H1 (cell line): ENCODE measurements around the gene ZNF462. TPM values are rescaled to one million over a fixed set of nuclear protein-coding genes. Genes with fewer than 3 reads are reported as not detected.

Source experiments
- CTCF ChIA-PET: fragments of 300-600 bp; sonication (Branson Sonifier 250); formaldehyde crosslinking; loops from one replicate; lab custom pipeline; 2021; ENCODE audit not compliant: partially characterized antibody; lab: Charles Lee
- POLR2A ChIA-PET: fragments of 300-600 bp; sonication (Branson Sonifier 250); formaldehyde crosslinking; loops from one replicate; lab custom pipeline; 2021; ENCODE audit warnings: inconsistent platforms; ENCODE audit not compliant: partially characterized antibody; lab: Charles Lee
- DNase-seq, 2 experiments: peaks; one replicate each; pipeline versions ENCODE4 v3.0.0 to v3.0.0-alpha.2; 2010 to 2022; ENCODE audit warnings: low spot score in 2 of 2, low read depth in 1 of 2, mixed read lengths in 1 of 2
- FAIRE-seq: peaks from 2 replicates; lab custom pipeline; 2011; peaks lifted over from hg19 to GRCh38; lab: Jason Lieb, UNC
- H2AFZ ChIP-seq: 2 replicates; pipeline ENCODE4 v1.8.1; 2012; ENCODE audit warnings: low read length, inconsistent platforms
- H2AK5ac ChIP-seq: 2 replicates; pipeline ENCODE4 v1.6.1; 2013; ENCODE audit warnings: low read depth, low read length
- H2BK120ac ChIP-seq: replicated peaks from 2 replicates; pipeline ENCODE3; 2013; ENCODE audit warnings: low read depth, low read length, inconsistent platforms
- H2BK12ac ChIP-seq: 2 replicates; pipeline ENCODE4 v1.6.1; 2013; ENCODE audit warnings: low read depth, low read length
- H2BK15ac ChIP-seq: 2 replicates; pipeline ENCODE4 v1.6.1; 2013; ENCODE audit warnings: low read length
- H2BK20ac ChIP-seq: 2 replicates; pipeline ENCODE4 v1.6.1; 2013; ENCODE audit warnings: low read length
- H2BK5ac ChIP-seq: 2 replicates; pipeline ENCODE4 v1.6.1; 2013; ENCODE audit warnings: low read depth, low read length
- H3K14ac ChIP-seq: 2 replicates; pipeline ENCODE4 v1.6.1; 2013; ENCODE audit warnings: inconsistent platforms; ENCODE audit not compliant: insufficient read length
- H3K18ac ChIP-seq: 2 replicates; pipeline ENCODE4 v1.6.1; 2013; ENCODE audit warnings: low read length; ENCODE audit errors: extremely low read depth
- H3K23ac ChIP-seq: 2 replicates; pipeline ENCODE4 v1.6.1; 2013; ENCODE audit warnings: inconsistent platforms; ENCODE audit not compliant: insufficient read length
- H3K23me2 ChIP-seq: 2 replicates; pipeline ENCODE4 v1.6.1; 2013; ENCODE audit warnings: low read depth, low read length
- H3K27ac ChIP-seq: 2 replicates; pipeline ENCODE4 v1.6.1; 2011; ENCODE audit warnings: low read depth, low read length, inconsistent platforms
- H3K27me3 ChIP-seq, 4 experiments: replicated peaks in 1 of 4; 1 replicate in 1 of 4; 2 replicates in 3 of 4; pipeline versions ENCODE4 v1.6.1 to v1.8.1; 2011 to 2013; ENCODE audit warnings: low read length in 3 of 4, mild to moderate bottlenecking in 3 of 4, inconsistent platforms in 2 of 4, mixed read lengths in 2 of 4, moderate library complexity in 1 of 4; ENCODE audit not compliant: control insufficient read depth in 3 of 4, insufficient read depth in 3 of 4; ENCODE audit errors: extremely low read depth in 1 of 4
- H3K36me3 ChIP-seq, 4 experiments: 2 replicates each; pipeline versions ENCODE4 v1.6.1 to v1.8.1; 2011 to 2013; ENCODE audit warnings: mild to moderate bottlenecking in 4 of 4, low read length in 3 of 4, moderate library complexity in 2 of 4, control low read depth in 1 of 4, inconsistent platforms in 1 of 4; ENCODE audit not compliant: insufficient read depth in 4 of 4, control insufficient read depth in 2 of 4
- H3K4ac ChIP-seq: replicated peaks from 2 replicates; pipeline ENCODE3; 2013; ENCODE audit warnings: low read length, low read depth, mixed read lengths, inconsistent platforms; ENCODE audit not compliant: insufficient read length
- H3K4me1 ChIP-seq, 4 experiments: replicated peaks in 1 of 4; 1 replicate in 1 of 4; 2 replicates in 3 of 4; pipeline versions ENCODE4 v1.6.1 to v1.8.1; 2011 to 2013; ENCODE audit warnings: low read length in 3 of 4, inconsistent platforms in 2 of 4, mixed read lengths in 1 of 4; ENCODE audit not compliant: insufficient read depth in 4 of 4, control insufficient read depth in 3 of 4
- H3K4me2 ChIP-seq, 2 experiments: 2 replicates each; pipeline versions ENCODE4 v1.6.1 to v1.8.1; 2011 to 2013; ENCODE audit warnings: low read depth in 2 of 2, low read length in 2 of 2, control low read depth in 1 of 2, inconsistent platforms in 1 of 2, mild to moderate bottlenecking in 1 of 2; ENCODE audit not compliant: insufficient read depth in 1 of 2
- H3K4me3 ChIP-seq, 4 experiments: fragments of 200-600, 300-600 bp in 1 of 4; sonication (generic), shearing (Covaris generic), sonication (Bioruptor Twin) in 1 of 4; 2 replicates each; pipeline versions ENCODE4 v1.5.1 to v1.8.1; 2011 to 2016; ENCODE audit warnings: low read length in 4 of 4, low read depth in 3 of 4, control low read depth in 2 of 4, inconsistent platforms in 2 of 4, mild to moderate bottlenecking in 2 of 4, mixed read lengths in 1 of 4, moderate library complexity in 1 of 4; ENCODE audit not compliant: insufficient read depth in 2 of 4; ENCODE audit errors: extremely low read depth in 1 of 4
- H3K56ac ChIP-seq: replicated peaks from 2 replicates; pipeline ENCODE3; 2013; ENCODE audit warnings: low read depth, mild to moderate bottlenecking, mixed read lengths, low read length, inconsistent platforms; ENCODE audit not compliant: insufficient read length
- H3K79me1 ChIP-seq: 2 replicates; pipeline ENCODE4 v1.6.1; 2013; ENCODE audit warnings: low read depth, low read length, control low read depth
- H3K79me2 ChIP-seq, 2 experiments: 2 replicates each; pipeline versions ENCODE4 v1.6.1 to v1.8.1; 2012 to 2013; ENCODE audit warnings: low read length in 2 of 2, mild to moderate bottlenecking in 2 of 2, inconsistent platforms in 1 of 2; ENCODE audit not compliant: insufficient read depth in 2 of 2, control insufficient read depth in 1 of 2
- H3K9ac ChIP-seq, 4 experiments: replicated peaks in 1 of 4; 1 replicate in 1 of 4; 2 replicates in 3 of 4; pipeline versions ENCODE4 v1.6.1 to v1.8.1; 2011 to 2013; ENCODE audit warnings: low read depth in 3 of 4, low read length in 3 of 4, control low read depth in 2 of 4, mild to moderate bottlenecking in 2 of 4, moderate library complexity in 2 of 4, inconsistent platforms in 1 of 4; ENCODE audit errors: extremely low read depth in 1 of 4
- H3K9me3 ChIP-seq, 2 experiments: 2 replicates each; pipeline versions ENCODE4 v1.6.1 to v1.8.1; 2012 to 2013; ENCODE audit warnings: mild to moderate bottlenecking in 2 of 2, moderate library complexity in 2 of 2, control low read depth in 1 of 2, inconsistent platforms in 1 of 2, low read depth in 1 of 2, low read length in 1 of 2, mixed read lengths in 1 of 2; ENCODE audit not compliant: insufficient read depth in 2 of 2
- H4K20me1 ChIP-seq, 2 experiments: replicated peaks in 1 of 2; 2 replicates each; pipeline versions ENCODE3 to v1.8.1; 2011 to 2013; ENCODE audit warnings: inconsistent platforms in 2 of 2, low read length in 2 of 2, mild to moderate bottlenecking in 1 of 2; ENCODE audit not compliant: insufficient read depth in 2 of 2, control insufficient read depth in 1 of 2
- H4K5ac ChIP-seq: 2 replicates; pipeline ENCODE4 v1.6.1; 2013; ENCODE audit warnings: low read length, low read depth, mixed read lengths, inconsistent platforms; ENCODE audit not compliant: insufficient read length
- H4K8ac ChIP-seq: 2 replicates; pipeline ENCODE4 v1.8.0; 2013; ENCODE audit warnings: mild to moderate bottlenecking, moderate library complexity, low read length, inconsistent platforms; ENCODE audit not compliant: insufficient read depth; ENCODE audit errors: extremely low read depth
- H4K91ac ChIP-seq: replicated peaks from 2 replicates; pipeline ENCODE3; 2013; ENCODE audit warnings: low read length, mixed read lengths, inconsistent platforms; ENCODE audit not compliant: insufficient read length
- ASH2L ChIP-seq: fragments of 200-600, 300-600 bp; sonication (generic); IDR thresholded peaks from one replicate; pipeline ENCODE4 v1.7.1; 2017; ENCODE audit warnings: low read length
- CHD1 ChIP-seq: IDR thresholded peaks from 2 replicates; pipeline ENCODE4 v1.6.1; 2012; ENCODE audit warnings: low read depth, low read length, improper control_type of control experiment
- HDAC2 ChIP-seq, 2 experiments: fragments of 300-600 bp in 1 of 2; sonication (generic) in 1 of 2; IDR thresholded peaks; 2 replicates each; pipeline ENCODE4 v1.6.1; 2011 to 2012; ENCODE audit warnings: low read depth in 2 of 2, low read length in 2 of 2, mild to moderate bottlenecking in 2 of 2, moderate library complexity in 2 of 2, borderline replicate concordance in 1 of 2, inconsistent platforms in 1 of 2
- KDM5A ChIP-seq: fragments of 200-600 bp; IDR thresholded peaks from 2 replicates; pipeline ENCODE4 v1.7.1; 2012; ENCODE audit warnings: mild to moderate bottlenecking, low read length, inconsistent platforms, mixed read lengths
- RNF2 ChIP-seq: fragments of 200-900, 300-1000 bp; sonication (generic); IDR thresholded peaks from 2 replicates; pipeline ENCODE4 v1.7.1; 2016; ENCODE audit warnings: borderline replicate concordance, low read depth, mild to moderate bottlenecking, antibody characterized with exemption, low read length; ENCODE audit not compliant: poor library complexity, severe bottlenecking; ENCODE audit errors: missing control alignments
- SIRT6 ChIP-seq: IDR thresholded peaks from one replicate; pipeline ENCODE4 v1.7.1; 2012; ENCODE audit warnings: low read length, inconsistent platforms
- SP2 ChIP-seq: IDR thresholded peaks from 2 replicates; pipeline ENCODE4 v1.6.1; 2012; ENCODE audit warnings: mild to moderate bottlenecking, low read length, inconsistent platforms
- TBP ChIP-seq: IDR thresholded peaks from 2 replicates; pipeline ENCODE4 v1.6.1; 2011; ENCODE audit warnings: low read depth, low read length, improper control_type of control experiment
- WGBS, 2 experiments: shearing (Covaris generic) in 1 of 2; methylation state at CpG; one replicate each; pipeline versions ENCODE4 v1.1.6 to v1.1.7; 2013 to 2015; ENCODE audit warnings: low lambda C conversion rate in 2 of 2, mixed read lengths in 2 of 2, inconsistent platforms in 1 of 2, low coverage in 1 of 2, missing lambda C conversion rate in 1 of 2; ENCODE audit not compliant: insufficient replicate concordance in 2 of 2, insufficient coverage in 1 of 2, insufficient read length in 1 of 2; ENCODE audit errors: extremely low coverage in 1 of 2, missing lambda C conversion rate in 1 of 2; 5-methylcytosine and 5-hydroxymethylcytosine counted together
- polyA plus RNA-seq, 7 experiments: library from polyadenylated mRNA; depleted of rRNA in 3 of 7; stranded (reverse) in 5 of 7; unstranded in 2 of 7; fragments of >200 nt in 5 of 7; fragments of 200-250 nt in 2 of 7; gene quantifications; 1 replicate in 5 of 7; 2 replicates in 1 of 7; 4 replicates in 1 of 7; pipeline versions ENCODE4 v1.2.1 to v1.2.3, GENCODE V29; 2011 to 2013; ENCODE audit warnings: missing spikeins in 2 of 7, mixed read lengths in 2 of 7
- total RNA-seq: library from RNA; stranded (reverse); fragmentation: NEBNext Ultra II Directional; extraction: Animal tissue kit (Norgen Biotek cat#: 25700); gene quantifications from 2 replicates; pipeline ENCODE4 v1.2.1, GENCODE V29; 2021
- TF ChIP-seq, protein P1 (sequence below): IDR thresholded peaks from 2 replicates; pipeline ENCODE4 v1.6.1; 2011; ENCODE audit warnings: low read length, improper control_type of control experiment

Gene ZNF462
- total and polyA plus RNA-seq, 2 of the 8 experiments (the other 6 are each of a cell fraction or from before 2014, with no cell fraction given) = 30.0 to 163 TPM

GRCh38 chr9:107007402-107007801 is 144.4 kb downstream of the ZNF462 start:
- H3K4me3 ChIP-seq = no peak overlapping the region
- H2BK12ac ChIP-seq = no peak overlapping the region
- H4K20me1 ChIP-seq = peaks cover 0 to 2% of the 10 kb centered on the region in 2 experiments
- FAIRE-seq (no peak), DNase-seq (no peak)
- H3K27me3 ChIP-seq = no peaks in the 10 kb centered on the region
- no peak overlapping the region for H2BK120ac ChIP-seq
- no peak overlapping the region for H4K8ac ChIP-seq
- no peak overlapping the region for H3K18ac ChIP-seq
- H4K91ac ChIP-seq = no peak overlapping the region
- no peak overlapping the region for H3K14ac ChIP-seq
- peaks cover 11 to 82% (median 50%) of the 10 kb centered on the region in 4 experiments for H3K36me3 ChIP-seq
- H2BK15ac ChIP-seq = no peak overlapping the region
- no peak overlapping the region for H4K5ac ChIP-seq
- 0 out of 2 replicates have a peak overlapping the region, but pooled peaks have one; percentile 8 for H2BK5ac ChIP-seq
- no peak overlapping the region for H3K9ac ChIP-seq
- H3K4ac ChIP-seq = no peak overlapping the region
- 88% methylated on average over 6 of the region's 6 CpGs; no CpG with 5 or more reads in 1 of the 2 experiments for WGBS, 2 experiments
- H2AFZ ChIP-seq = no peak overlapping the region
- H2BK20ac ChIP-seq = no peak overlapping the region
- POLR2A ChIA-PET = interaction anchor here (1.0 kb wide), 1 partner anchor 9 kb away, joined by 3 read pairs; no protein-coding TSS in a partner anchor
- H3K9me3 ChIP-seq = no peaks in the 10 kb centered on the region
- peaks cover 0 to 8% (median 3%) of the 10 kb centered on the region in 4 experiments; a peak in 2 of 7 replicates for H3K4me1 ChIP-seq
- no peak overlapping the region for H3K4me2 ChIP-seq
- no peaks in the 10 kb centered on the region for H3K23me2 ChIP-seq
- peaks cover 0 to 23% of the 10 kb centered on the region in 2 experiments; a peak in 2 of 4 replicates for H3K79me2 ChIP-seq
- no peak overlapping the region for H3K56ac ChIP-seq
- H3K27ac ChIP-seq = no peak overlapping the region; the same call in 1 of the 2 replicates
- CTCF ChIA-PET = no interaction called here
- H3K23ac ChIP-seq = no peak overlapping the region
- H3K79me1 ChIP-seq = no peaks in the 10 kb centered on the region; the same call in 1 of the 2 replicates
- H2AK5ac ChIP-seq = no peak overlapping the region
- TF ChIP-seq SIRT6 (no peak), KDM5A (no peak), CHD1 (no peak), SP2 (no peak), RNF2 (no peak), TBP (no peak), HDAC2 (IDR thresholded peaks at IDR 0.05; ENCODE audit: borderline replicate concordance in 1 of 2, low read depth in 2 of 2, low read length in 2 of 2) (no peak), ASH2L (no peak)
- TF ChIP-seq, protein P1, sequence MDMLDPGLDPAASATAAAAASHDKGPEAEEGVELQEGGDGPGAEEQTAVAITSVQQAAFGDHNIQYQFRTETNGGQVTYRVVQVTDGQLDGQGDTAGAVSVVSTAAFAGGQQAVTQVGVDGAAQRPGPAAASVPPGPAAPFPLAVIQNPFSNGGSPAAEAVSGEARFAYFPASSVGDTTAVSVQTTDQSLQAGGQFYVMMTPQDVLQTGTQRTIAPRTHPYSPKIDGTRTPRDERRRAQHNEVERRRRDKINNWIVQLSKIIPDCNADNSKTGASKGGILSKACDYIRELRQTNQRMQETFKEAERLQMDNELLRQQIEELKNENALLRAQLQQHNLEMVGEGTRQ = no peak
